Mononuclear cell (primary cell): ENCODE measurements around the gene TMEM62. TPM values are rescaled to one million over a fixed set of nuclear protein-coding genes. Genes with fewer than 3 reads are reported as not detected.

ENCODE experiments used
- H3K27me3 ChIP-seq: 2 replicates; pipeline ENCODE4 v1.6.0; 2011; ENCODE audit warnings: low read length, control low read depth; ENCODE audit not compliant: insufficient read depth
- H3K4me1 ChIP-seq: 2 replicates; pipeline ENCODE4 v1.5.1; 2011; ENCODE audit warnings: mild to moderate bottlenecking, low read length, control low read depth; ENCODE audit not compliant: insufficient read depth
- H3K4me3 ChIP-seq: 2 replicates; pipeline ENCODE4 v1.5.1; 2011; ENCODE audit warnings: mild to moderate bottlenecking, low read length, moderate library complexity
- H3K9me3 ChIP-seq: 2 replicates; pipeline ENCODE4 v1.5.1; 2011; ENCODE audit warnings: low read depth, mild to moderate bottlenecking, control low read depth, low read length
- total RNA-seq: library from RNA; depleted of rRNA; stranded (reverse); fragments of >200 nt; gene quantifications from one replicate; pipeline ENCODE4 v1.2.3, GENCODE V29; 2012

The TMEM62 gene
- total RNA-seq, 1 donor, result 28.8 TPM

DNA sequence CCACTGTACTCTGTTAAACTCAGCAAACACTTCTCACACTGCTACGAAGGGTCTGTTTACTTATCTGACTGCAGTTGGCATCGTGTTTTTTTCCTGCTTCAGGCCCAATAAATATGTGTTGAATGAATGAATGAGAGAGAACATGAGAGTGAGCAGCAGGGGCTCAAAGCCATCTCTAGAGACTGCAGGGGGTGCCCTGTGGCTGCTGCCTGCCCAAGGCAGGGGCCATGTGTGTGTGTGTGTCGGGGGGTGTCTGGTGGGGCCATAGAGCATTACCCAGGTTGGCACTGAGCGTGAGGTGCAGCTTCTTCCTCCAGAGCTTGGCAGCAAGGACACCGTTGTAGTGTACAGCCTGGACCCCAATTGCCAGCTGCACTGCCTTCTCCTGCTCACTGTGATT, 72.7 kb downstream of the TMEM62 start:
- no peaks in the 10 kb centered on the region for H3K4me1 ChIP-seq
- H3K27me3 ChIP-seq, result no peaks in the 10 kb centered on the region
- H3K4me3 ChIP-seq, result no peak overlapping the region
- H3K9me3 ChIP-seq, result no peaks in the 10 kb centered on the region

DNA sequence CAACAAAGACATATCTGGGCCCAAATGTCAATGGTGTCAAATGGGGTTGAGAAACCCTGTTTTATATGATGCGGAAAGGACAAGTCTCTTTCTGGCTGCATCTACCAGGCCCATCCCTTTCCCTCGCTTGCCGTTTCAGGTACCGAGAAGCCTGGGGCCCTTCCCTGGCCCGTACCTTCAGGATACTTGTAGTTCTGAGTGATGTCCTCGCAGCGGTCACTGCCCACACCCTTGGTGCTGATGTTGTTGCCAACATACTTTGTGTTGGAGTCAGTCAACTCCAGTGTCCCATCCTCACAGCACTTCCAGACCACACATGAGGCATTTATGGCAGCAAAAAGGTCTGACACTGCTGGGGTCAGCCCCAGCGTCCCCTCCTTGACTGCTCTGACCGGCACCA, 73.6 kb downstream of the TMEM62 start:
- H3K4me3 ChIP-seq, result no peak overlapping the region
- no peaks in the 10 kb centered on the region for H3K4me1 ChIP-seq
- H3K9me3 ChIP-seq, result no peaks in the 10 kb centered on the region
- H3K27me3 ChIP-seq, result no peaks in the 10 kb centered on the region

DNA sequence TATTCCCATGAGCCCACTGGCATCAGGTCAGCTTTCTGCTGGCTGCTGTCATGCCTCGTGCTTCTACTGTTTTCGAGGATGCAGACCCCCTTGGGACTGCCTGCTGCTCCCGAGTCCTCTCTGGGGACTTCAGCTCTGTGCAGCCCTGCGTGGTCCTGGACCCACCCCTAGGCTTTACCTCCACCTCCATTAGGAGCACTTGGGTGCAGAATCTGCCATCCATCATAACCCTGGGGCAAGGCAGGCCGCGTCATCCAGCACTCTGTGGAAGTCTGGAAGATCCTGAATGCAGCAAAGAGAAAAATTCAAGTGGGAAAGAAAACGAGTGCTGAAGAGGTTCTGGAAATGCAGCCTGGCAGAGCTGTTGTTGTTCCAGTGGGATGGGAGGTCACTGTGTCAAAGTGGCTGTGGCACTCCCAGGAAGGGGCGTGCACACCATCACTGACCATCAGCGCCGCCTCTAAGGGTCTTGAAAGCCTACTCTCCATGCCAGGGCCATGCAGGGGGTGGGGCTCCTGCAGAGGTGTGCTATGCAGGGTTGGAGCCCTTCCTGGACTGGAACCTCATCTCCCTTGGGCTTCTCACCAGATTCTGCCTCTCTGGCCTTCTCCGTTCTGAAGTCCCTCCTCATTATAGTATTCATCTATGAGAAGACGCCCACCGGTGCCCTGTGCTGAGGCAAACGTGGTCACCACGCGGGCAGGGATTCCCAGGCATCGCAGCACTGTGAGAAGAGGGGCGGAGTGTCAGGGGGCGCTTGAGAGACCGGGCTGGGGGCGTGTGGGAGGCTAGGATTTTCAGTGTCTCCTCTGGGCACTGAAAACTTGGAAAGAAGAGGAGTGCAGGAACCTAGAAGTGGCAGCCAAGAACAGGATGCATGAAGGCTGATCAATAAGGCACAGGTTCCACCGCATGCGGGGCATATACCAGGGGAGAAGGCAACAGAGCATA, 74.9 kb downstream of the TMEM62 start:
- no peaks in the 10 kb centered on the region for H3K9me3 ChIP-seq
- H3K4me1 ChIP-seq, result no peaks in the 10 kb centered on the region
- H3K4me3 ChIP-seq, result no peak overlapping the region
- H3K27me3 ChIP-seq, result no peaks in the 10 kb centered on the region

DNA sequence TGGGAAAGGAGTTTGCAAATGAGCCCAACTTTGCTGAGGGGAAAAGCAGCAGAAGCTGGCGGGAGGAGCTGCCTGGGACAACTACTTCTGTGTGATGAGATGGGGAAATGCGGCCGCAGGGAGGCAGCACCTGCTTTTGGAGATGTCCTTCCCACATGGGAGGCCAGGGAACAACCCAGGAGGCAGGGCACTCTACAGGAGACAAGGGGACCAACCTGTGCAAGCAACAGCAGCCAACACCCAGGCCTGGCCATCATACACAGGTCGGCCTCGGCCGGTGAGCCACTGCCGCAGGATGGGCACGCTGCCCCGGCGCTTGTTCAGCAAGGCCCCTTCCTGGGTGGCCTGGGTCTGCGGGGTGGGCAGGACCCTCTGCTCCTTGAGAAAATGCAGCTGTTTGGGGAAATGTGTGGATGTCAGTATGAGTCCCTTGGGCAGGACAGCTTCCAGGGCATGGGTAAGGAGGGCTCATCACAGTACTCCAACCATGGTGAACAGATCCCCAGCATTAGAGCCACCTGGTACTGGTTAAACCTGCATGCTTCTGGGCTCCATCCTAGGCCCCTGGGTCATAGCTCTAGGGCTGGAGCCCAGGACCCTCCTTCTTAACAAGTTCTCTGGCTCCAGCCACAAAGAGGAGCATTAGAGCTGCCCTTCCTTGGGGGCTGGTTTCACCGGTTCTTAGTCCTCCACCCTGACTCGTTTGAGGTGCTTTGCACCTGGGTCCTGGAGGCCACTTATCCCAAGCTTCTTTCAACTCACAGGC, 75.9 kb downstream of the TMEM62 start:
- H3K27me3 ChIP-seq, result no peaks in the 10 kb centered on the region
- H3K9me3 ChIP-seq, result no peaks in the 10 kb centered on the region
- H3K4me1 ChIP-seq, result no peaks in the 10 kb centered on the region

DNA sequence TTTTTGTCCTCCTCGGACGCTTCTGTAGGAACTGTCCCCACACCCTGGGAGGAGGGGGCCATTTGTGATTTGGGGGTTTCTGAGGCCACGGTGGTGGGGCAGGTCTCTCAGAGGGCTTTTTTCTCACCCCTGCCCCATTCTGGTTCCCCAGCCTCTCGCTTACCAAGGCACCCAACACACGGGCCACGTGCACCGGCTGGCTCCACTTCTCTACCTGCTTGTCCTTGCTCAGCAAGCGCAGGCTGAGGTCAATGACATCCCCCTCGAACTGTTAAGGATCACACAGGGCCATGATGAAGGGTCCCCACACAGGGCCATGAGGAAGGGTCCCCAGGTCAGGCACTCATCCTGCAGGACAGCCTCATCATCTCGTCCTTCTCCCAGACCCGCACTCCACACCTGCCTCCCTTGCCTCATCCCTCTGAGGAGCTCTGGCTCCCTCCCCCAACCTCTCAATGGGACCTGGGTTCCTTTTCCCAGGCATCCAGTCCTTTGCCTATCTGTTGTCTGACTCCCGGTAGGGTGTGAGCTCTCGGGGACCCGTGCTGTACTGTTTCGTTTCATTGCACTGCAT, 76.9 kb downstream of the TMEM62 start:
- Histone ChIP-seq H3K27me3 (no peaks in the 10 kb centered on the region), H3K4me1 (no peaks in the 10 kb centered on the region), H3K9me3 (no peaks in the 10 kb centered on the region), H3K4me3 (no peak overlapping the region)

More for the DNA sequence above, 75.9 kb downstream of the TMEM62 start:
- no peak overlapping the region for H3K4me3 ChIP-seq

DNA sequence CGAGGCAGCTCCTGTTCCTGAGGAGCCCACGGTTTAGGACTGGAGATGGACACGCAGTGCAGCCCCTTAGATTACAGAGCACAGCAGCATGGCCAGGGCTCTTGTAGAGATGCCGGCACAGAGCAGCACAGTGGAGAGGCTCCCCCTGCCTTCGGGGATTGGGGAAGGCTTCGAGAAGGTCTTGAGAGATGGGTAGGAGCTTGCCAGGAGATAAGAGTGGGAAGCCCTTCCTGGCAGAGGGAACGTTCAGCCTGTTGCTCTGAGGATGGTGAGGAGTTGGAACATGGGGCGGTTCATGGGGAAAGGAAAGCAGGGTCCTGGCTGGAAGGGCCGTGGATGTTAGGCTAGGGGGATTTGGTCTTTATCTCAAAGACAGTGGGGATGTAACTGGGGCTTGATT, 77.4 kb downstream of the TMEM62 start:
- Histone ChIP-seq H3K9me3 (no peaks in the 10 kb centered on the region), H3K4me1 (no peaks in the 10 kb centered on the region), H3K27me3 (no peaks in the 10 kb centered on the region), H3K4me3 (no peak overlapping the region)

DNA sequence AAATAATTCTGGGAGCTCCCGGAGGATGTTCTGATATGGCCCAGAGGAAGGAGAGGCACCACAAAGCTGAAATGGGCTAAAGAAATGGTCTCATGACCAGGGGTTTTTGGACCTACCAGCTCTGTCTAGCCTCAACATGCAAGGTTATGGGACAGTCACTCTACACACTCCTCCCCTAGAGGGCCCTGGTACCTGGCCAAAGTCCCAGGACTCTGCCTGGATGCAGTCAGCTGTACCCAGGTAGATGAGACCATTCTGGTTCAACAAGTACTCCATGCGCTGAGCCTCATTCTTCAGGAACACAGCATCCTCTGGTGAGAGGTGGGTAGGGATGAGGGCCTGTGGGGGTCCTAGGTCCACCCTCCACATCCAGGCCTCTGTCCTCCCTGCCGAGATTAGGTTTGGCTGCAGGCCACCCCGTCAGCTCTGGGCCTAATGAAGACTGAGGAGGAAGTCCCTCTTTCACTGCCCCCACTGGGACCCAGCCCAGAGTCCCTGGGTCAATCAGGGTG, 77.9 kb downstream of the TMEM62 start:
- H3K9me3 ChIP-seq, result no peaks in the 10 kb centered on the region
- H3K27me3 ChIP-seq, result no peaks in the 10 kb centered on the region
- no peak overlapping the region for H3K4me3 ChIP-seq
- no peaks in the 10 kb centered on the region for H3K4me1 ChIP-seq

DNA sequence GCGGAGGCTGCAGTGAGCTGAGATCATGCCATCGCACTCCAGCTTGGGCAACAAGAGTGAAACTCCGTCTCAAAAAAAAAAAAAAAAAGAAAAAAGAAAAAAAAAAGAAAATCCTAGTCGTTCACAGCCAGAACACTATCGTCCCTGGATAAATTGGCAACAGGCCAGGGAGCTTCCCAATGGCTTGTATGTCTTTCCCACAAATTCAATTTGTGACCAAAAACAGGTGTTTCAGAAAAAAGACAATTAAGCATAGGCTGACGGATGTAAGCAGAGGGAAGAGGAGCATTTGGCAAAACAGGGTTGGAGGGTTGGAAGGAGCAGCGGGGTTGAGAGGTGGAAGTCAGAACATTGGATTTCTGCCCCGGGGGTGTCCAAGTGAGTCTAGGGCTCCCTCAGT, 78.9 kb downstream of the TMEM62 start:
- Histone ChIP-seq H3K27me3 (no peaks in the 10 kb centered on the region), H3K4me1 (no peaks in the 10 kb centered on the region), H3K9me3 (no peaks in the 10 kb centered on the region), H3K4me3 (no peak overlapping the region)

DNA sequence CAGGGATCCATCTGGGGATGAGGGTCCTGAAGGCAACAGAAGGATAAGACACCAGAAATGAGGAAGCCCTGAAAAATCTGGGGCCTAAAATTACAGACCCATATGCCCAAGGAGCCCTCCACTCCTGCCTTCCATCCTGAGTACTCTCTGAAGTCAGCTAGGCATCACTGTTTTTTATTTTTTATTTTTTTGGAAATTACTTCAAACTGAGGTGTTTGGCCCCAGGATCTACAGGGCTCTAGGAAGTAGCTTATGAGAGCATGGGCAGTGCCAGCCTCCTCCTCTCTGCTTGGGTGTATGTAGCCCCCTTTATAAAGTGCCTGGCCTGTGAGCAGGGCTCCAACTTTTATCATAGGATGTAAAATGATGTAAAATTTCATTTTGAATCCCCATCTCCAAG, 79.6 kb downstream of the TMEM62 start:
- H3K9me3 ChIP-seq, result no peaks in the 10 kb centered on the region
- no peaks in the 10 kb centered on the region for H3K27me3 ChIP-seq
- H3K4me3 ChIP-seq, result no peak overlapping the region
- no peaks in the 10 kb centered on the region for H3K4me1 ChIP-seq

DNA sequence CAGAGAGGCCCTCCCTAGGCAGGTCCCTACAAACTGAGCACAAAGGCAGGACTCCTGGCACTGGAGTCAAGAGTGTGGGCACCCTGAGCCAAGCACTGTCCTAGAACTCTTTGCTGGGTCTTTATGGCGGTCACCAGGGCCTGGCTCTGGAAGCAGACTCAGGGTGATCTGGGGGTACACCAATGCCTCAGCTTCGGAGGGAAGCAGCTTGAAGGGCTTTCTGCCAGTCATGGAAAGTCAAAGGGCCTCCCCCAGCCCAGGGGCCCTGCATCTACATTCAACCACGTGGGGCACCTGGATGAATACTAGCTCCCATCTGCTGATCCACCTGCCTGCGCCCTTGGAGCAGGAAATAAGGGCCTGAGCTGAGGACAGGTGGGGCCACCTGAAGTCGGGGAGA, 80.1 kb downstream of the TMEM62 start:
- no peaks in the 10 kb centered on the region for H3K4me1 ChIP-seq
- H3K4me3 ChIP-seq, result no peak overlapping the region
- H3K9me3 ChIP-seq, result no peaks in the 10 kb centered on the region
- no peaks in the 10 kb centered on the region for H3K27me3 ChIP-seq

DNA sequence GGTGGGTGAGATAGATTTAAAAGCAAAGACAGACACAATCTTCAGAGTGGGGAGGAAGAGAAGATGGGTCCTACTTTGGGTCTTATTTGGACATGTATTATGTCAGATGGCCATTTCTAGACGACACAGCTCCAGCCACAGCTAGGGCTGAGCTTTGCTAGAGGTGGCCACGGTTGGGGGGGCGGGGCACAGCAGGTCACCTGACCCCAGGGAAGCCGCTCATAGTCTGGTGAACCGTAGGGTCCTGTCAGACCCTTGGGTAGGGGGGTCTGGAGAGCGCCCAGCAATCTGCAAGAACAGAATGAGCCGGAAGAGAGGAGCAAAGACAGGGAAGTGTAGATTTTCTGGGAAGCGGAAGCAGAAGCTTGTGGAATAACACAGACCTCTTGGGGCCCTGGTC, 80.8 kb downstream of the TMEM62 start:
- no peak overlapping the region for H3K4me3 ChIP-seq
- no peaks in the 10 kb centered on the region for H3K27me3 ChIP-seq
- H3K4me1 ChIP-seq, result no peaks in the 10 kb centered on the region
- H3K9me3 ChIP-seq, result no peaks in the 10 kb centered on the region

DNA sequence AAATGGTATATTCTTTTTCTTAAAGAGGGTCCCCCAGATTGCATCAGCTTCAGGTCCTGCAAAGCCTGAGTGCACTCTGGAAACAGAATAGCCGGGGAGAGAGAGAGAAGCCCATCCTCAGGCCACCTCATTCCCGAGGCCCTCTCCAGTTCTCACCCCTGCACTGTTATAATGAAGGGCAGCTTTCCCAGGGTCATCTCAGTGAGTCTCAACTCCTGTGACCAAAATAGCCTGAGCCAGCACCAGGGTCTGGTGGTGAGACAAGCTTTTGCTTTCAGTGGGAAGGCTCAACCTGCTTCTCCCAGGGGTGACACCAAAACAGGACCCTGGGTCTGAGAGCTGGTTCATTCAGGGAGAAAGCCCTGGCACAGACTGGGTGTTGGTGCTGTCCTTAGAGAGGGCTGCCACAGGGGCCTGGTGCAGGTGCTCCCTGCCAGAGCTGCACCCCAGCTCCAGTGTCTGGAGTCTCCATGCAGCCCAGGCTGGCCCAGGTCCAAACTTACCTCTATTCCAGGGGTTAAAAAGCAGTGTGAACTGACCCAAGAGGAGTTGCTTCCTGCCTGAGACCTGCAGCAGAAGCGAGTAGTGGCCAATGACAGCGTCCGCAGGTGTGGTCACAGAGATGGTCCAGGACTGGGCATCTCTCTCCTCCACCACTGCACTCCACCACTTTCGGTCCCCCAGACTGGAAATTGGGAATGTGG, 81.4 kb downstream of the TMEM62 start:
- Histone ChIP-seq H3K4me3 (no peak overlapping the region), H3K27me3 (no peaks in the 10 kb centered on the region), H3K4me1 (no peaks in the 10 kb centered on the region), H3K9me3 (no peaks in the 10 kb centered on the region)

DNA sequence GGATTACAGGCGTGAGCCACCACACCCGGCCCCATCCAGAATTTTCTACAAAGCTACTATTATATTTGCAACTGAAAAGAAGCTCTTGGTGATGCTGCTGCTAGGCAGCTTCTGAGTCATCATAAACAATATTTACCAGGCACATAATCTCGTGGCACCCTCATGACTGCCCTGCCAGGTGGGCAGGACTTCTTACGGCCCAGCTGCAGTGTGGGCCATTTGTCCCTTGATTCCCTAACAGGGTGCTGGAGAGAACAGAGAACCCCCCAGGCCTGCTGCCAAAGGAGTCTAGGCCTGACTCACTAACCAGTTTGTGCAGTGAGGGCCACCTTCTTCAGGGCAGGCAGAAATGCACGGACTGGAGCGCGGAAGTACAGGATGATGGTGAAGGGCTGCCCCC, 82.6 kb downstream of the TMEM62 start:
- H3K4me1 ChIP-seq, result no peaks in the 10 kb centered on the region
- H3K27me3 ChIP-seq, result no peaks in the 10 kb centered on the region
- no peaks in the 10 kb centered on the region for H3K9me3 ChIP-seq
- no peak overlapping the region for H3K4me3 ChIP-seq

DNA sequence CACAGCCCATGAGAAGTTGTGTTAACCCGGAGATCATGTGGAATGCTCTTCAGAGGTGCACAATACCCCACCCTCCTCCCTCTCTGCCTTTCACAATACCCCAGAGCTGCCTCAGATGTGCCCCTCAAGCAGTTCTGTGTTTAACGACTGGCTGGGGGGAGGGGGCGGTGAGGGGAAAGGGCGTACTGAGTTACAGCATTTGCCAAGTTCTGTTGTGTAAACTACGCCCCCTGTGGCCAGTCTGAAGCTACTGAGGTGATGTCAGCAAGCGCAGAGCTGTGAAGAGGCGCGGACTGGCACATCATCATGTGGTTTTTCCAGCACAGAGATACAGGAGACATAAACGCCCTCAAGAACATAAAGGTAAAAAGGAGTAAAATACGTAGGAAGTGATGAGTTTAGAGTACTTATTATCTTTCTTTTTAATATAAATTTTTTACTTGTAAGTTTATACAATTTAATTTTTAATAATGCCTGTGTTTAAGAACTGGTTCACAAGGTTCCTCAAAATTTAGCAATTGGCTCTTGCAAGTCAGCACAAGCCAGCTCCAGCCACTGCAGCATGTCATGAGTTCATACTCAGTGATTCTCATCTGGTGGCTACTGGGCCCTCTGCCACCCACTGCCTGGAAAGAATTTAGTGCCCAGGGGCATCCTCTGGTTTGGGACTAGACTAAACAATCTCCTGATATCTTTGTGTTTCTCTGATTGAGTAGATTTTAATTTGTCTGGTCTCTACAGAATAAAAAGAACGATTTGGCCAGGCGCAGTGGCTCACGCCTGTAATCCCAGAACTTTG, 85.7 kb downstream of the TMEM62 start:
- Histone ChIP-seq H3K27me3 (no peaks in the 10 kb centered on the region), H3K4me1 (no peaks in the 10 kb centered on the region), H3K4me3 (no peak overlapping the region), H3K9me3 (no peaks in the 10 kb centered on the region)
